Measurements from ENCODE around the gene CLCN3.
"Not testable (repeated sequence)": the region's sequence is repeated elsewhere in the genome, so short reads cannot be mapped to it uniquely, and the experiment has no call there.

Gene CLCN3

GRCh38 chr4:169761846-169762245, 141.5 kb downstream of the CLCN3 start:
- no peak for TF ChIP-seq CTCF (conservative IDR thresholded peaks at IDR 0.05; ENCODE audit: low read depth)
- no peak overlapping the region for H3K27ac ChIP-seq
- no peak for DNase-seq (ENCODE audit: low spot score)
- ChIA-PET CTCF (no interaction called here), POLR2A (ENCODE audit: low non-redundant PET) (no interaction called here)

- no peak overlapping the region for H3K27ac ChIP-seq
- DNase-seq (ENCODE audit: low spot score): no peak
- ChIA-PET POLR2A (ENCODE audit: low non-redundant PET) (no interaction called here), CTCF (interaction anchor here (0.7 kb wide), 2 partner anchors 223 to 335 kb away, joined by 3 to 4 read pairs; no protein-coding TSS in a partner anchor)
- no peak for TF ChIP-seq CTCF (conservative IDR thresholded peaks at IDR 0.05; ENCODE audit: low read depth)
These were observed 145.5 kb downstream of the CLCN3 start for GRCh38 chr4:169765835-169766234.

- H3K27ac ChIP-seq: no peak overlapping the region
- POLR2A ChIA-PET (ENCODE audit: low non-redundant PET): no interaction called here
- TF ChIP-seq CTCF (conservative IDR thresholded peaks at IDR 0.05; ENCODE audit: low read depth): no peak
- no peak for DNase-seq (ENCODE audit: low spot score)
- CTCF ChIA-PET: interaction anchor here (1.3 kb wide), 1 partner anchor 153 kb away, joined by 6 read pairs; no protein-coding TSS in a partner anchor
These were observed 146.4 kb downstream of the CLCN3 start for GRCh38 chr4:169766741-169767140.

GRCh38 chr4:169768385-169768784, 148.0 kb downstream of the CLCN3 start:
- CTCF ChIA-PET: interaction anchor here (1.2 kb wide), 1 partner anchor 156 kb away, joined by 4 read pairs; the partner anchor contains the start of gene NEK1
- POLR2A ChIA-PET (ENCODE audit: low non-redundant PET): no interaction called here
- no peak for DNase-seq (ENCODE audit: low spot score)
- no peak for TF ChIP-seq CTCF (conservative IDR thresholded peaks at IDR 0.05; ENCODE audit: low read depth)
- H3K27ac ChIP-seq: no peak overlapping the region

- CTCF ChIA-PET: no interaction called here
- TF ChIP-seq CTCF (conservative IDR thresholded peaks at IDR 0.05; ENCODE audit: low read depth): no peak
- POLR2A ChIA-PET (ENCODE audit: low non-redundant PET): no interaction called here
- no peak overlapping the region for H3K27ac ChIP-seq
- DNase-seq (ENCODE audit: low spot score): no peak
These were observed 150.0 kb downstream of the CLCN3 start for GRCh38 chr4:169770416-169770815.

- DNase-seq (ENCODE audit: low spot score); H3K27ac ChIP-seq; CTCF ChIA-PET: not testable (repeated sequence)
- POLR2A ChIA-PET (ENCODE audit: low non-redundant PET): interaction anchor here (0.5 kb wide), 1 partner anchor 19 kb away, joined by 3 read pairs; no protein-coding TSS in a partner anchor
These were observed 151.2 kb downstream of the CLCN3 start for GRCh38 chr4:169771556-169772080.

Data from RWPE1 (cell line).